GM19397 (cell line): Measurements from ENCODE around the gene SOX15.
"Not testable (repeated sequence)": the region's sequence is repeated elsewhere in the genome, so short reads cannot be mapped to it uniquely, and the experiment has no call there.

Source experiments
- ATAC-seq: cut with Tn5 transposase; IDR thresholded peaks from one replicate; pipeline ENCODE4 v1.9.1; 2021; ENCODE audit warnings: mild to moderate bottlenecking, moderate library complexity; ENCODE audit not compliant: unreplicated experiment

Gene SOX15

DNA sequence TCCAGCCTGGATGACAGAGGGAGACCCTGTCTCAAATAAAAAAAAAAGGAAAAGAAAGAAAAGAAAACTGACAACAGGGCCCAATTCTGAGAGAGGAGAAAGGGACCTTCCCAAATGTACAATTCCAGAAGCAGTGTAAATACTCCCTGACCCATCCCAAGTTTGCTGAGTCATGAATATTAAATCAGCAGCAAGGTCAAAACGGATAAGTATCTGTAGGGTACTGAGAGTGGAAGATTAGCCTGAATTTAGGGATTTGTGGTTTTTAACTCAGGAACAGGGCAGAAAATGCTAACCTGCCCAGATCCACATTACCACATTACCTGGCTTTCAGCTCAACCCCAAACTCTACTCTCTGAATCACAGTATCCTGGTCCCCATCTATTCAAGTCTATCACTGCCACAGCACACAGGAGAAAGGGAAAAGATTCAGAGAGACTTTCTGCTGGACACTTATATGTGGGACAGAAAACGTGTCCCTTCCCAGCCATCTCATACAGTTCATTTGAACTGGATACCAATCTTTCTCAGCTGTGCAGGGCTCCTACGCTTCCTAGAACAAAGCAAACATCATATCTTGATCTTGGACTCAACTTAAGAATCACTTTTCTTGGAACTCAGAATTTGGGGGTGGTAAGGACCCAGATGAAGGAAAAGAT, 21.9 kb upstream of the SOX15 start:
- ATAC-seq: no peak

DNA sequence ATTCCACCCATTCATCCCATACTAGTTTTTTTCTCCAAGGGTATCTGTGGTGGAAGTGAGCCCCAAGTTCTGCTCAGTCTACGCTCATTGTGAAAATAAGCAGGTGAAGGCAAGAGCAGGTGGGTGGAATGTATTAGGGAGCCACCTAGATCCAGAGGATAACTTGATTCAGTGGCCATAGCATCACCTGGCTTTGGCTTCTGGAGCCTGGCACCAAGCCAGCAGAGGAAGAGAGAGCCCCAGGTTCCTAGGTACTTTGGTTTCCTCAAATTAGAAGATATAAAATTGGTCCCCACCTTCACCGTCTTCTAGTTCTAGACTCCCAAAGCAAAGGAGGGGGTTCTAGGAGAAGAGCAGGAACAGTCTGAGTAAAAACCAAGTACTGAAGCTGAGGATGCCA, 20.7 kb upstream of the SOX15 start:
- no peak for ATAC-seq

- ATAC-seq: no peak
Observed at GRCh38 chr17:7606280-7606679, 16.4 kb upstream of the SOX15 start.

- ATAC-seq: not testable (repeated sequence)
Observed at GRCh38 chr17:7597561-7597960, 7.7 kb upstream of the SOX15 start.

DNA sequence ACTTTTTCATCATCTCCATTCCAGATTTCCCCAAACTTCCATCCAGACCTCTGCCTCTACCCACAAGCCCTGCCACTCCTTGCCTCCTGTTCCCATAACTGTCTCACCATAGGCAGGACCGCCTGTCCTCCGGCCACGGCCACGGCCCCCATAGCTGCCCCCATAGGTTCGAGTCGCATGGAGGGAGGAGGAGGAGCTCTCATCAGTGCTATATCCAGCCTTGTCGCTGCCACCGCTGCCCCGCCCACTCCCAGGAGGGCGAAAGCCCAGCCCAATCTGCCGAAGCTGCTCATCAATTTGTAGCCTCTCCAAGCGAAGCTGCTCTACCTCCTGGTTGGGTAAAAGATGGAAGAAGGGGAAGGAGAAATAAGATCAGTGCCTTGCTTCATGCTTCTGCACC, 3.4 kb upstream of the SOX15 start:
- no peak for ATAC-seq

DNA sequence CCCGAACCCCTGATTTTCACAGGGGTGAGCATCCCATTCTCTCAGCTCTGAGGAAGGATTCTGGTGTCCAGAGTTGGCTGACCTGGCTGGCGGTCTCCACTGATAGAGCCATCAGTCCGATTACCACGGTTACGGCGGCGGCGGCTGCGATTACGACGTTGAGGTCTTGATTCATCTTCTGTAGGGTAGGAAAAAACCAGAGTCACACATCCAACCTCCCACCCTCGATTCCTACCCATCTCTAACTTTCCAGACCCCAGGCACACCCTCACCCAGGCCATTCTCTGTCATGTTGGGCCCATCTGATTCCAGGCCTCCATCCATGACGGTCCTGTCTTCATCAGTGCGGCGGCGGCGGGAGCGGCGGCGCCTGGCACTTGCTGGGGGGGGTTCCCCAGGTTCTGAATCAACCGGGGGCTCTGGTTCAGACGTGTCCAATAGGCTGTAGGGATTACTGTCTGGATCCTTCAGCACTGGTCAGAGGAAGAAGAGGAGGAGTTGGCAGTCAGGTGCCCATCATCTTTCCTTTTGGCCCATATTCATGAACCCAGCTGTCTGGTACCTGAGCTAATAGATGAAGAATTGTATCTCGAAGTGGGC, 2.6 kb upstream of the SOX15 start:
- no peak for ATAC-seq

DNA sequence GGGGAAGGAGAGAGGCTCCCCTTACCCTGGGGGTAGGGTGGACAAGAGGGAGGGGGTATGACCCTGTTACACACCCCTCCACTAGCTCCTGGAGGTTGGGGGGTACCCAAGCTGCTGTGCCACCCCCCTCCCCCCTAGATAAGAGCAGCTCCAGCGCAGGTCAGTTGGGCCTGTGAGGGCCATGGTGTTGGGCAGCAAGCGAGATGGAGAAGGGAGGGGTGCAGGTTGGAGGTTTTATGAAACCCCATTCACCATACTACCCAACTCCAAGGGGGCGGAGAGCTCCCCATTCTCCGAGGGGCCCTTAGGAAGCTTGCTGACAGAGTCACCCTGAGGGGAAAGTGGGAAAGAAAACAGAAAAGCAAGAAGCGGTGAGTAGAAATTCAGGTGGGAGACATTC, 1.7 kb upstream of the SOX15 start:
- ATAC-seq: no peak

GRCh38 chr17:7590743-7591142, 849 bp upstream of the SOX15 start:
- no peak for ATAC-seq

DNA sequence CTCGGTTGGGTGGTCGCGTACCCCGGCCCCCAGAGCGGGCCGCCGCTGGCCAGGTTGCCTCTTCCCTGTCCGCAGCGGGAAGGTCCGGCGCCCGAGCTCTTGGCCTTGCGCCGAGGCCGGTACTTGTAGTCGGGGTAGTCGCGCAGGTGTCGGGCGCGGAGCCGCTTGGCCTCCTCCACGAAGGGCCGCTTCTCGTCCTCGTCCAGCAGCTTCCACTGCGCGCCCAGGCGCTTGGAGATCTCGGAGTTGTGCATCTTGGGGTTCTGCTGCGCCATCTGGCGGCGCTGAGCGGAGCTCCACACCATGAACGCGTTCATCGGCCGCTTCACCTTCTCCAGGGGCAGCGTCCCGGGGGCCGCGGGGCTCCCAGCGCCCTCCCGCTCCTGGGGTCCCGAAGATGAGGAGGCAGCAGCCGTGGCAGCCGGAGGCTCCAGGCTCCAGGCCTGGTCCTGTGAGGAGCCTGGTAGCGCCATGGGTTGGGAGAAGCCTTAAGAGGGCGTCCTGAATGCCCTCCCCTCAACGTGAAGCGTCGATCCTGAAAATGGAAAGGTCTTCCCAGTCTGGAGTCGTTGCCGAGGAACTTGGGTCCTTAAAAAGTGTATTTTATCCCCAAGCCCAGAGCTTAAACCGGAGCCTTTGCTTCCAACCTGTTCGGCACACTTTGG, 558 bp downstream of the SOX15 start:
- no peak for ATAC-seq

- no peak for ATAC-seq
Observed at GRCh38 chr17:7588553-7589203, 1.2 kb downstream of the SOX15 start.

GRCh38 chr17:7587420-7588151, 2.3 kb downstream of the SOX15 start:
- ATAC-seq: no peak

DNA sequence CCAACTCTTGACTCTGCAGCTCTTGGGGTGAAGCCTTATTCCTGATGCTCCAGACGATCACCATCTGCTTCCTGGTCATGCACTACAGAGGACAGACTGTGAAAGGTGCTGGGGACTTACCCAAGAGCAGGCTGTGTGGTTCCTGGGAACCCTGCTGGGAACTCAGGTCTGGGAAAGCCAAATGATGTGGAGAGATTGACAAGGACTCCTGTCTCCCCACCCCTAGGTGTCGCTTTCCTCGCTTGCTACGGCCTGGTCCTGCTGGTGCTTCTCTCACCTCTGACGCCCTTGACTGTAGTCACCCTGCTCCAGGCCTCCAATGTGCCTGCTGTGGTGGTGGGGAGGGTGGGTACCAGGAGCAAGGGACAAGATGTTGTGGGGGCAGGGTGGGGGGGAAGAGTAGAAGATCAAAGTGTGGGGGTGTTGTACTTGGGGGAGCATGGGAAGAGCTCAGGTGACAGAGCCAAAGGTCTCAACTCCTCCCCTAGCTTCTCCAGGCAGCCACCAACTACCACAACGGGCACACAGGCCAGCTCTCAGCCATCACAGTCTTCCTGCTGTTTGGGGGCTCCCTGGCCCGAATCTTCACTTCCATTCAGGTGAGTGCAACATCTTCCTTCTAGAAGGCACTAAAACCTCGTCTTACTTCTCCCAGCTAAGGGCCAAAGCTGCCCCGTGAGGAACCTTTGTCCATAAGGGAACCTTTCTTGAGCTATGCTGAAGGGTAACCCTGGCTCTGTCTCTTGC, 3.0 kb downstream of the SOX15 start:
- no peak for ATAC-seq

DNA sequence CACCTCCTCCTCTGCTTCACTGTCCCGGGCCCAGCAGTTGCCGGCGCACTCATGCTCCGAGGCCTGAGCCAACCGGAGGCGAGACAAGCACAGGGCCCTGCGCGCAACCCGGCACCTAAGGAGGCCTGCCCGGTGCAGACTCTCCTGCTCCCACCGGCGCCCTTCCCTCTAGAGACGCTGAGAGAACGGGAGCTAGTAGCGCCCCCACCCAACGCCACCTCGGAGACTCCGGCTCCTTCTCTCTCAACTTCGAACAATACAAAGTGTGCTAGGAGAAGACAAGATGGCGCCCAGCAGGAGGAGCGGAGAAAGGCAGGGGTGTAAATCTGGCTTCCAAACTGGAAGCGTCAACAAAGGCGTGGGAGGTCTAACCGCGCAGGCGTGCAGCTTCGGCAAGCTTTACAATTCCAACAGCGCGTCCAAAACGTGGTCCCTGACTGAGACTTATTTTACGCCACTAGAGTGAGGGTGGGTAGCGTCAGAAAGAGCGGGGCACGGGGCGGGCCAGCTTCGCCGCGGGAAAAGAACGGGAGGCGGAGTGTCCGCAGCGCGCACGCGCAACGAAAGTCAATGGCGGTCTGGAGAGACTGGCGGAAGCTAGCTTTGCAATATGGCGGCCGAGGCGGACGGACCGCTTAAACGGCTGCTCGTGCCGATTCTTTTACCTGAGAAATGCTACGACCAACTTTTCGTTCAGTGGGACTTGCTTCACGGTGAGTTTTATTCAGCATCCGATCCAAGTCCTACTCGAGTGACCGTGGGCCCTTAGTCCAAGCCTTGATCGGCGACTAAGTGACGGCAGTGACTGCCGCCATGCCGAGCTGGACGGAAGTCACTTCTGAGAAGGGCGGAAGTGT, 6.4 kb downstream of the SOX15 start, which contains the start of gene MPDU1:
TSS of gene MPDU1 (plus strand) at position 600 of the 857 bp plus-strand sequence. CDS start at position 611, 11 bp downstream.
- ATAC-seq: peak; percentile 72

DNA sequence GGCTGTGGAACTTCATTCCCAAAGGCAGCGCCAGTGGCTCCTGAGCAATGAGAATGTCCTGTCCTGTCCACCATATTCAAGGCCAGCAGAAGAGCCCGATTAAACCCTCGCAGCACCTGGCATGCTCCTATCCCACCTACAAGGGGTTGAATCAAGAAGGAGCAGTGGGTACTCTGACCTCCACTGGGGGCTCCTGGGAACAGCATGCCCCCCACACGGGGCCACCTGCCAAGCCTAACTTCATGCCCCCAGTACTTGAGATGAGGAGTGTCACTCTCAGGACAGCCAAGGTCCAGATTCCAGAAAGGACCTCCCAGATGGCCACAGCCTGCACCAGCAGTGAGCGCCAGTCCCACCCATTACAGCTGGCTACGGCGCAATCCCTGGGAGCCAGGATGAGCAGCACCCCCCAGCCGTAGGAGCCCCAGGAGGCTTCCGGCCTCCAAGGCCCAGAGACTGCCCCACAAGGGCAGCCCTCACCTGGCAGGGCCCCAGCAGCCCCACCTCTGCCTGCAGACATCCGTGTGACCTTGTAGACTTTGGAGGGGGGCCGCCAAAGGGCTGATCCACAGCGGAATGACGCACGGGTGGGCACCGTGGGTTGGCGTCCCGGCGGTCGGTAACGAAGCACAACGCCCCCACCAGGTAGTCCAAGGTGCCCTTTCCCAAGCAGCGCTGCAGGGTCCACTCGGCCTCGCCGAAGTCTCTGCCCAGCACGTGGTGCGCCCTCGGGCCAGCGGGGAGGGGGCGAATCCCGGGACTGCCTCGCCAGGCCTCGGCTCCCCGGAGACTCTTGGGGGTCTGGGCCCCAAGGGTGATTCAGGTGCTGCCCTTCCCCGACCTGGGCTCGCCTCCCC, 7.3 kb downstream of the SOX15 start:
- ATAC-seq: no peak

- no peak for ATAC-seq
Observed at GRCh38 chr17:7580604-7581575, 9.0 kb downstream of the SOX15 start.

GRCh38 chr17:7579834-7580603, 9.9 kb downstream of the SOX15 start:
- ATAC-seq: no peak
